DMS79 treated with DMSO at 0.1 percent for 48 hours (cell line): Measurements from ENCODE around the gene PIN1.
A peak's percentile ranks its signal among the peaks of the same experiment; 100 is the strongest.

ENCODE experiments used
- DNase-seq: peaks from one replicate; lab custom pipeline; 2025; lab: John Stamatoyannopoulos, UW

Gene PIN1

GRCh38 chr19:9857076-9857721, 22.1 kb downstream of the PIN1 start:
- DNase-seq, result no peak

DNA sequence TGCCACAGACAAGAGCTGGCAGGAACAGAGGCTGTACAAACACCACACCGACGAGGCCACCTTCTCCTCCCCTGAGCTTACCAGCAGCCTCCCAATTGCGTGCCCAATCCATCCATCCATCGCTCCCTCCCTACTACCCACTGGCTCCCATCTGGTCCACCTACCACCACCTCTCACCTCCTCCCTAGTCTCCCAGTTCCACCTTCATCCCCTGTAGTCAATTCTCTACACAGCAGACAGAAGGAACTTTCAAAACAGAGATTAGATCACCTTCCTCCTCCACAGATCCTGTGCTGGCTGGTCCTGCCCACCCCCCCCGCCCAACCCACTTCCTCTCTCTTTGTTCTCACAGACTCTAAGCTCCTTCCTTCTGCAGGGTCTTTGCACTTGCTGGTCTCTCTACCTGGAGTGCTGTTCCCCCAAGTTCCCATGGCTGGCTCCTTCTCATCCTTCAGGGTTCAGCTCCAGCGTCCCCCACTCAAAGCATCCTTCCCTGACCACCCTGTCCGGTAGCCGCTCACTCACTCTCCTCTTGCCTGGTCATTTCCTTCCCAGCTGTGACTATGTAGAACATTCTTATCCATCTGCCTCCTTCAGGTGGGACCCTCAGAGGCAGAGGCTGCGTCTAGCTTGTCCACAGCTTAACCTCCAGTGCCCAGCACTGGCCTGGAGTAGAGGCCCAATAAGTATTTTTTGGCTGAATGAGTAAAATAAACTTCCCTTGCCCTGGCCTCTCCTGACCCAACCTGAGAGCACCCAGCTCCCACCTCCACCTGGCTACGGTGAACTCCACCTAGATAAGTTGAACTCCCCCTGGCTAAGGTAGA, 23.0 kb downstream of the PIN1 start:
- DNase-seq, result no peak

DNA sequence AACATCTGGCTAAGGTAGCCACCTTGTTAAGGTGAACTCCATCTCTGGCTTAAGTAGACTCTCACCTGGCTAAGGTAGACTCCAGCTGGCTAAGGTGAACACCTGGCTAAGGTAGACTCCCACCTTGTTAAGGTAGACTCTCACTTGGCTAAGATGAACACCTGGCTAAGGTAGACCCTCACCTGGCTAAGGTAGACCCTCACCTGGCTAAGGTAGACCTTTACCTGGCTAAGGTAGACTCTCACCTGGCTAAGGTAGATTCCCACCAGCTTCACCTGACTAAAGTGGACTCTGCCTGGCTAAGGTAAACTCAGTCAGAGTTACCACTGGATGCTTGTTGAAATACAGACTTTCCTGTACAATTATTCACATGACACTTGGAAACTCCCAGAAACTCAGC, 23.6 kb downstream of the PIN1 start:
- DNase-seq, result no peak

DNA sequence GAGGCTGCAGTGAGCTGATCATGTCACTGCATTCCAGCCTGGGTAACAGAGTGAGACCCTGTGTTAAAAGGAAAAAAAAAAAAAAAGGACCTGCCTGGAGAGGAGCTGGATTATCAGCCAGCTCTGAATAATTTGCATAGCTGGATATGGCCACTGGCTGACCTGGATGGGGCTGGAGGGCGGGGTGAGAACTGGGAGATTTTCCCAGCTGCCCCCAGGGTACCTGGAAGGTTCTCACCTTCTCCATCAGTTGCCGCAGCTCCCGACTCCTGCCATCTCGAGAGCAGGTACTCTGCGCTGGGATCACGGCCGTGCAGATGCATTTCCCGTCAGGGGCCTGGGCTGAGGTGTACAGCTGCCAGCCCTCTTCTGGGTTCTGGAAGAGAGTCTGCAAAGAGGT, 25.3 kb downstream of the PIN1 start:
- no peak for DNase-seq

GRCh38 chr19:9861503-9861902, 26.4 kb downstream of the PIN1 start:
- no peak for DNase-seq

- no peak for DNase-seq
These were observed 27.8 kb downstream of the PIN1 start for GRCh38 chr19:9862938-9863337.

GRCh38 chr19:9863759-9864158, 28.6 kb downstream of the PIN1 start:
- no peak for DNase-seq

- no peak for DNase-seq
These were observed 30.8 kb downstream of the PIN1 start for GRCh38 chr19:9865732-9866501.

GRCh38 chr19:9868983-9869617, 34.0 kb downstream of the PIN1 start:
- no peak for DNase-seq

- DNase-seq, result no peak
These were observed 36.7 kb downstream of the PIN1 start for GRCh38 chr19:9871626-9872338.

GRCh38 chr19:9872618-9873242, 37.6 kb downstream of the PIN1 start:
- DNase-seq, result no peak

GRCh38 chr19:9875031-9875627, 40.0 kb downstream of the PIN1 start:
- DNase-seq, result no peak

DNA sequence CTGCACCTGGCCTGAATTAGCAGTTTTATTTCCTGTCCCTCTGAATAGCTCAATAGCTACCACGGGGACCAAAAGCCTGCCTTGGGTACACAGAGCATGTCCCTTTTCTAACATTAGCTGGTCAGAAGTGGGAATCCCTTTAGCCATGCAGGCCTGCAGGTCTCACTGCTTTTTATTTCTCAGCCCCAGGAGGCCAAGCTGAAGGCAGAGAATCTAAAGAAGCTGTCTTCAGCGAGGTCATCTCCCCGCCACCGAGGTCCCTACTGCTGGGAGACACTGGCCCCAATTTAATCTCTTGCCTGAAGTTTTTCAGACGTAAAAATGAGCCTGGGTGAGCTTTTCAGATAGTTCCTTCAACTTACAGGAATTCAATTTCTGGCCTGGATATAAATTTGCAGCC, 40.7 kb downstream of the PIN1 start:
- no peak for DNase-seq

DNA sequence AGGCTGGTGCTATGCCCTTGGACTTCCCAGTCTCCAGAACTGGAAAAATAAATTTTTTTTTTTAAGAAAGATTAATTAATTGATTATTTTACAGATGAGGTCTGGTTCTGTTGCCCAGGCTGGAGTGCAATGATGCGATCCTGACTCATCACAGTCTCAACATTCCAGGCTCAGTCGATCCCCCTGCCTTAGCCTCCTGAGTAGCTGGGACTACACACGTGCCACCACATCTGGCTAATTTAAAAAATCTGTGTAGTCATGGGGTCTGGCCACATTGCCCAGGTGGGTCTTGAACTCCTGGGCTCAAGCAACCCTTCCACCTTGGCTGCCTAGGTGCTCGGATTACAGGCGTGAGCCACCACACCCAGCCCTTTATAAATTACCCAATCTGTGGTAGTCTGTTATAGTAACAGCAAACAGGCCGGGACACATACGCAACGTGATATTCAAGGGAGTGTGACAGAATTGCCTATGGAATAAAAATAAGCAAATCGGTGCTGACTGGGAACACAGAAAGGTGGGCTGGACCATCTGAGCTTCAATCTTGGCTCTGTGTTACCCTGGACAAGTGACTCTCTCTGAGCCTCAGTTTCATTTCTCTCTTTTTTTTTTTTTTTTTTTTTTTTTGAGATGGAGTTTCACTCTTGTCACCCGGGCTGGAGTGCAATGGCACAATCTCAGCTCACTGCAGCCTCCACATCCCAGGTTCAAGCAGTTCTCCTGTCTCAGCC, 42.8 kb downstream of the PIN1 start:
- no peak for DNase-seq

- DNase-seq, result no peak
These were observed 43.5 kb downstream of the PIN1 start for GRCh38 chr19:9878511-9879196.

GRCh38 chr19:9881720-9882119, 46.6 kb downstream of the PIN1 start:
- no peak for DNase-seq

GRCh38 chr19:9883231-9883758, 48.2 kb downstream of the PIN1 start:
- DNase-seq, result peak; percentile 67

DNA sequence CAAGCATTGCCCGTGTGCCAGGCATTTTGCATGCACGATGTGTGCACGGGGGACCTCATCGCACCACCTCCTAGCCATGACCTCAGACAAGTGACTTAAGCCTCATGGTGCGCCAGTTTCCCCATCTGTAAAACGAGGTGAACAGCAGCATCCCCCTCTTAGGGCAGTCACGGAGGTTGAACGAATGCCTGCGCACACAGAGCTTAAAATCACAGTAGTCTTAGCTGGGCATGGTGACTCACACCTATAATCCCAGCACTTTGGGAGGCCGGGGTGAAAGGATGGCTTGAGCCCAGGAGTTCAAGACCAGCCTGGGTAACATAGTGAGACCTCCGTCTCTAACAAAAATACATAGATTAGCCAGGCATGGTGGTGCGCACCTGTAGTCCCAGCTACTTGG, 48.6 kb downstream of the PIN1 start:
- no peak for DNase-seq

GRCh38 chr19:9885077-9885552, 50.0 kb downstream of the PIN1 start:
- no peak for DNase-seq
